ENCODE measurements around the gene FBXO30. TPM values are rescaled to one million over a fixed set of nuclear protein-coding genes. Genes with fewer than 3 reads are reported as not detected.

The FBXO30 gene
- total RNA-seq, 3 donors from 2014 or later, result 6.3 to 34.7 (median 7.1) TPM

DNA sequence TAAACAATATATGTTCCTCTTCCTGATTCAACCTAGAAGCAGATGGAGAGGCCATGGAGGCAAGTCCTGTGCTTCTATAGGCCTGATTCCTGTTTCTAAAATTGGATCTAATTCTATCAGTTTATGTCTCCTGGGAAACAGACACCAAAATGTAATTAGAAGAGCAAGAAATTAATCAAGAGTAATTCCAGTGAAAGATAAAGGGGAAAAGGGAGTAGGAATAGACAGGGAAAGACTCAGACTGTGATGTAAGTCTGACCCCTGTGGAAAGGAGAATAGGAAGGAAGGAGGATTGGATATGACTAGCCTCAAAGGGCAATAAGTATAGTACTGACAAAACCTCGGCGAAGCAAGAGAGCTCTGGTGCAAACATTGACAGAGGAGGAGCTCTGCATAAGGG is 33.9 kb upstream of the FBXO30 start:
- no peaks in the 10 kb centered on the region for H3K9me3 ChIP-seq
- no peak for ATAC-seq
- no peaks in the 10 kb centered on the region for H3K4me1 ChIP-seq (ENCODE audit: low read depth)
- DNase-seq, result no peak
- TF ChIP-seq, protein P1, sequence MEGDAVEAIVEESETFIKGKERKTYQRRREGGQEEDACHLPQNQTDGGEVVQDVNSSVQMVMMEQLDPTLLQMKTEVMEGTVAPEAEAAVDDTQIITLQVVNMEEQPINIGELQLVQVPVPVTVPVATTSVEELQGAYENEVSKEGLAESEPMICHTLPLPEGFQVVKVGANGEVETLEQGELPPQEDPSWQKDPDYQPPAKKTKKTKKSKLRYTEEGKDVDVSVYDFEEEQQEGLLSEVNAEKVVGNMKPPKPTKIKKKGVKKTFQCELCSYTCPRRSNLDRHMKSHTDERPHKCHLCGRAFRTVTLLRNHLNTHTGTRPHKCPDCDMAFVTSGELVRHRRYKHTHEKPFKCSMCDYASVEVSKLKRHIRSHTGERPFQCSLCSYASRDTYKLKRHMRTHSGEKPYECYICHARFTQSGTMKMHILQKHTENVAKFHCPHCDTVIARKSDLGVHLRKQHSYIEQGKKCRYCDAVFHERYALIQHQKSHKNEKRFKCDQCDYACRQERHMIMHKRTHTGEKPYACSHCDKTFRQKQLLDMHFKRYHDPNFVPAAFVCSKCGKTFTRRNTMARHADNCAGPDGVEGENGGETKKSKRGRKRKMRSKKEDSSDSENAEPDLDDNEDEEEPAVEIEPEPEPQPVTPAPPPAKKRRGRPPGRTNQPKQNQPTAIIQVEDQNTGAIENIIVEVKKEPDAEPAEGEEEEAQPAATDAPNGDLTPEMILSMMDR (IDR thresholded peaks at IDR 0.05), result no peak
- H3K36me3 ChIP-seq (ENCODE audit: low read depth), result no peaks in the 10 kb centered on the region
- intact Hi-C loops (cut with DNase I, micrococcal nuclease), result no loop called here
- no peak overlapping the region for H3K4me3 ChIP-seq

DNA sequence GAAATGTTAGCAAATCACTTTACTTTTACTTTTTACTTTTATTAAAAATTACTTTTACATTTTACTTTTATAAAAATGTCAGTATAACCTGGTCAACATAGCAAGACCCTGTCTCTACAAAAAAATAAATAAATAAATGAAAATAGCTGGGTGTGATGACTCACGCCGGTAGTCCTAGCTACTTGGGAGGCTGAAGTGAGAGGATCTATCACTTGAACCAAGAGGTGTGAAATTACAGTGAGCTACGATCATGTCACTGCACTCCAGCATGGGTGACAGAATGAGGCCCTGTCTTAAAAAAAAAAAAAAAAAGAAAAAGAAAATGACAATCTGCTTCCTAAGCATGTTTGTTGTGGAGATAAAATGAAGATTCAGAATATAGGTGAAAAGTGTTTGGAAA is 31.0 kb upstream of the FBXO30 start:
- no peaks in the 10 kb centered on the region for H3K36me3 ChIP-seq (ENCODE audit: low read depth)
- no peak overlapping the region for H3K4me3 ChIP-seq
- H3K9me3 ChIP-seq, result no peaks in the 10 kb centered on the region
- no peaks in the 10 kb centered on the region for H3K4me1 ChIP-seq (ENCODE audit: low read depth)
- DNase-seq (no peak), ATAC-seq (no peak)
- intact Hi-C loops (cut with DNase I, micrococcal nuclease), result no loop called here
- TF ChIP-seq, protein P1 (IDR thresholded peaks at IDR 0.05), result no peak

DNA sequence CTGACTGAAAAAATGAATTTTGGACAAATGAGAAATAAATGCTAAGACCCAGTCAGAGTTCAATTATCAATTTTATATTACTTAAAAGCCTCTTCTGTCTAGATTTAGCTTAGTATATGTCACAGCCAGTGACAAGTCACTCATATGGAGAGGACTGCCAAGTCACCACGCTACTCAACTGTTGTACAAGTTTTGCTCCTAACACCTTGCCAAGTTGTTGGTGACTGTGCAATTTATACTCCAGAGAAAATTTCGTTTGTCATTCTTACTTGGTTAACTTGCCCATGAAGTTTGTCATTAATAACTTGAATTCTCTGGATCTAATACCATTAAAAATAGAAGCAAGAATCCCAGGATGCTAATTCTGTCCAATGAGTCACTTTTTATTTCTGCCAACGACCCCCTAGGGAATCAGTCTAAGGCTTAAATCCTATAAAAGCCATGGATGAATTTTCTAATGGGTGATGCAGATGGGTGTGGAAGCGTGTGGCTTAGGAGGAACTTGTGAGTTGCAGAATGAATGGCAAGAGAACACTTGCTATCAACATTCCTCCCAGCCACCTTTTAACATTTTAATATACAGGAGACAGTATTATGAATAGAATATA is 30.4 kb upstream of the FBXO30 start:
- no peaks in the 10 kb centered on the region for H3K9me3 ChIP-seq
- no peak for ATAC-seq

DNA sequence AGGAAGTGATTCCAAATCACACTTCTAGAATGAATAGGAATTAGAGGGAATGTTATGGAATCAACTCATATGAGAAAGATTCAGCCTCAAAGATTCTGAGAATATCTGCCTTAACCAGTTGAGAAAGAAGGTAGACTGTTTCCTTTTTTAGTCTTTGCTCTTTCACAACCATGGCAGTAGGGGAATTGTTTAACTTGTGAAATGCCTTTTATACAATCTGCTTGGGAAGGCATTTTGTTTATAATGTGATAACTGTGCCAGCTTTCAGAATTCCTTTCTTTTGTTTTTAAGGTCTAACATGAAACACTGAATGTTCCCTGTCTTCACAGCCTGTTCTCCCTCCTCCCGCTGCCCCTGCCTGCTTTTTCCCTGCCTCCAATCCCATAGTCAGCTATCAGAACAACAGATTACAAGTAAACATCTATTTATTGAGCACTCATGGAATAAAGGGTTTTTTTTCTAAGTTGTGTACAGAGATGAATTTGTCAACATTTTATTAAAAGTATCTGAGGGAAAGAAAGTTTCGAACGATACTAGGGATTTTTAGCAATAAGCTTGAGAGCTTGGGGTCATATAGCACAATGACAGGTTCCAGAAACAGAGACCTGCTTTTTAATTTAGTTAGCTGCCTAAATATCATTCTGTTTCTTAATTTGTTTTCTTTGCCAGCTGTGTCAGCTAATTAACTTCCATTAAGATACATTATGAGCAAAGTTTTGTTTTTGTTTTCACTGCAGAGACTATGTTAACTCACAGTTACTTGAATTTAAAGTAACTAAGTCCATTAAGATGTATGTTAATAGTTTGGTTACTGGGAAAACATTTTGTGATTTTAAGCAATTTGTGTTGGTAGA is 28.3 kb upstream of the FBXO30 start:
- ATAC-seq (no peak), DNase-seq (no peak)
- Histone ChIP-seq H3K4me1 (ENCODE audit: low read depth) (no peaks in the 10 kb centered on the region), H3K4me3 (no peak overlapping the region), H3K36me3 (ENCODE audit: low read depth) (no peaks in the 10 kb centered on the region), H3K9me3 (no peaks in the 10 kb centered on the region)
- intact Hi-C loops (cut with DNase I, micrococcal nuclease), result no loop called here
- TF ChIP-seq, protein P1 (IDR thresholded peaks at IDR 0.05), result no peak

More for the DNA sequence above, 30.4 kb upstream of the FBXO30 start:
- TF ChIP-seq, protein P1 (IDR thresholded peaks at IDR 0.05), result no peak
- Histone ChIP-seq H3K4me3 (no peak overlapping the region), H3K36me3 (ENCODE audit: low read depth) (no peaks in the 10 kb centered on the region), H3K4me1 (ENCODE audit: low read depth) (no peaks in the 10 kb centered on the region)
- no peak for DNase-seq
- intact Hi-C loops (cut with DNase I, micrococcal nuclease), result no loop called here

DNA sequence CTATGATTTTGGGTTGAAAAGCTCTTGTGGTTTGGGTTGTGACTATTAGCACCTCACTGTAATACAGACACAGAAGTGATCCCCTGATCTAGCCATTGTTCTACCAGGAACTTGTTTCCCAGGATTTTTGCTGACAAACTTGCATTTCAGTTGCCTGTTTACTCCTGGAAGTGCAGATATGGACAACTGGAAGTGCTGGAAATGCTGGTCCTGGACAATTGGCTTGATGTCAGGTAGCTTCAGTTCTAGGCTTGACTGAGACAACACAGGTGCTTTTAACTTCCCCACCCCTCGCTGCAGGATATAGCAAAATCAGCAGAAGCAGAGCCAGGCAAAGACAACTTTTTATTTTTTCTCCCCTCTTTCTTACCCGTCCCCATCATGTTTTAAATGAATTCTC is 27.1 kb upstream of the FBXO30 start:
- DNase-seq (no peak), ATAC-seq (no peak)
- Histone ChIP-seq H3K36me3 (ENCODE audit: low read depth) (no peaks in the 10 kb centered on the region), H3K9me3 (no peaks in the 10 kb centered on the region), H3K4me3 (no peak overlapping the region), H3K4me1 (ENCODE audit: low read depth) (no peaks in the 10 kb centered on the region)
- TF ChIP-seq, protein P1 (IDR thresholded peaks at IDR 0.05), result no peak
- intact Hi-C loops (cut with DNase I, micrococcal nuclease), result no loop called here

Measured in mucosa of descending colon (tissue), 3 donors.